ENCODE data around the gene ACAD11. TPM values are rescaled to one million over a fixed set of nuclear protein-coding genes. Genes with fewer than 3 reads are reported as not detected.

ACAD11 gene
- polyA plus RNA-seq, 3 donors, result 0.31 to 25.4 (median 0.40) TPM

GRCh38 chr3:132539681-132540080 lies 119.9 kb downstream of the ACAD11 start:
- H3K9me3 ChIP-seq (replicated peaks in 1 of 2; ENCODE audit: control insufficient read depth in 1 of 2, insufficient read depth in 1 of 2, low read length in 2 of 2), result no peaks in the 10 kb centered on the region
- intact Hi-C loops (cut with micrococcal nuclease), result no loop called here
- no peak overlapping the region for H2AFZ ChIP-seq (ENCODE audit: insufficient read depth, low read depth, low read length, poor library complexity, severe bottlenecking)
- no peak for DNase-seq
- Mint-ChIP-seq H3K4me1 (peaks cover 28% of the 10 kb centered on the region), H3K27ac (no peak overlapping the region), H3K4me3 (no peak overlapping the region), H3K27me3 (ENCODE audit: low read depth in 3 of 3) (peaks cover 0 to 3% (median 0%) of the 10 kb centered on the region in 3 donors), H3K36me3 (peaks cover 62 to 73% of the 10 kb centered on the region in 2 donors), H3K9me3 (no peaks in the 10 kb centered on the region)
- H3K9ac ChIP-seq (ENCODE audit: insufficient read depth, low read length, poor library complexity, severe bottlenecking), result no peak overlapping the region
- no peak overlapping the region for H3K4me2 ChIP-seq (replicated peaks; ENCODE audit: extremely low read depth, low read length, poor library complexity, severe bottlenecking)
- no peaks in the 10 kb centered on the region for H3K27me3 ChIP-seq (ENCODE audit: control insufficient read depth in 2 of 2, insufficient read depth in 2 of 2, low read length in 2 of 2)
- peaks cover 12 to 21% of the 10 kb centered on the region in 2 donors for H3K4me1 ChIP-seq (ENCODE audit: control insufficient read depth in 1 of 2, insufficient read depth in 2 of 2, low read length in 2 of 2)
- peaks cover 21% of the 10 kb centered on the region for H4K20me1 ChIP-seq (ENCODE audit: insufficient read depth, low read length)
- peaks cover 63 to 74% of the 10 kb centered on the region in 2 donors for H3K36me3 ChIP-seq (replicated peaks in 1 of 2; ENCODE audit: control insufficient read depth in 1 of 2, insufficient read depth in 2 of 2, low read length in 2 of 2)
- no CpG with 5 or more reads among the region's 3 CpGs for WGBS (ENCODE audit: insufficient coverage)
- TF ChIP-seq CTCF (IDR thresholded peaks at IDR 0.05), result no peak
- no peak overlapping the region for H3K27ac ChIP-seq (ENCODE audit: low read depth in 1 of 2, low read length in 2 of 2)
- no peaks in the 10 kb centered on the region for H3K79me2 ChIP-seq (ENCODE audit: insufficient read depth, low read length)
- no peak overlapping the region for H3K4me3 ChIP-seq (replicated peaks in 1 of 3; ENCODE audit: low read depth in 2 of 3, low read length in 3 of 3)

- Histone ChIP-seq H3K4me2 (replicated peaks; ENCODE audit: extremely low read depth, low read length, poor library complexity, severe bottlenecking) (no peak overlapping the region), H3K27me3 (ENCODE audit: control insufficient read depth in 2 of 2, insufficient read depth in 2 of 2, low read length in 2 of 2) (no peaks in the 10 kb centered on the region), H3K4me1 (ENCODE audit: control insufficient read depth in 1 of 2, insufficient read depth in 2 of 2, low read length in 2 of 2) (peaks cover 7 to 13% of the 10 kb centered on the region in 2 donors), H3K27ac (ENCODE audit: low read depth in 1 of 2, low read length in 2 of 2) (no peak overlapping the region), H4K20me1 (ENCODE audit: insufficient read depth, low read length) (peaks cover 32% of the 10 kb centered on the region), H2AFZ (ENCODE audit: insufficient read depth, low read depth, low read length, poor library complexity, severe bottlenecking) (no peak overlapping the region), H3K4me3 (replicated peaks in 1 of 3; ENCODE audit: low read depth in 2 of 3, low read length in 3 of 3) (no peak overlapping the region), H3K9me3 (replicated peaks in 1 of 2; ENCODE audit: control insufficient read depth in 1 of 2, insufficient read depth in 1 of 2, low read length in 2 of 2) (no peaks in the 10 kb centered on the region), H3K9ac (ENCODE audit: insufficient read depth, low read length, poor library complexity, severe bottlenecking) (no peak overlapping the region), H3K79me2 (ENCODE audit: insufficient read depth, low read length) (no peaks in the 10 kb centered on the region), H3K36me3 (replicated peaks in 1 of 2; ENCODE audit: control insufficient read depth in 1 of 2, insufficient read depth in 2 of 2, low read length in 2 of 2) (peaks cover 74 to 90% of the 10 kb centered on the region in 2 donors)
- no peaks in the 10 kb centered on the region for H3K27me3 Mint-ChIP-seq (ENCODE audit: low read depth in 3 of 3)
- 100% methylated on average over 2 of the region's 5 CpGs for WGBS (ENCODE audit: insufficient coverage)
- H3K27ac Mint-ChIP-seq, result peak overlapping the region in 1 of 7 donors; percentile 77
- peaks cover 73 to 85% of the 10 kb centered on the region in 2 donors for H3K36me3 Mint-ChIP-seq
- no peak for TF ChIP-seq CTCF (IDR thresholded peaks at IDR 0.05)
- H3K9me3 Mint-ChIP-seq, result no peaks in the 10 kb centered on the region
- no peak for DNase-seq
- H3K4me3 Mint-ChIP-seq, result no peak overlapping the region
- intact Hi-C loops (cut with micrococcal nuclease), result no loop called here
- peaks cover 12% of the 10 kb centered on the region for H3K4me1 Mint-ChIP-seq
Measured at GRCh38 chr3:132538072-132538471, 121.5 kb downstream of the ACAD11 start.

All from CD14-positive monocyte (primary cell).